ENCODE measurements around the gene PSMF1. TPM values are rescaled to one million over a fixed set of nuclear protein-coding genes. Genes with fewer than 3 reads are reported as not detected.
A peak's percentile ranks its signal among the peaks of the same experiment; 100 is the strongest.

The PSMF1 gene
- total and polyA plus RNA-seq, 9 of the 15 experiments (the other 6 are each of a cell fraction or from before 2014, with no cell fraction given) = 8.5 to 192 (median 33.2) TPM

- TF ChIP-seq NCOA1 (IDR thresholded peaks at IDR 0.05; ENCODE audit: low read depth) = no peak
- TF ChIP-seq ZNF512 (tag; IDR thresholded peaks at IDR 0.05) = no peak
- TF ChIP-seq ZFX (CRISPR knock-in tag; IDR thresholded peaks at IDR 0.05) = no peak
- TF ChIP-seq ZNF766 (CRISPR knock-in tag; conservative IDR thresholded peaks at IDR 0.05) = no peak; the same call in 1 of the 2 replicates
- TF ChIP-seq MBD1 (CRISPR knock-in tag; IDR thresholded peaks at IDR 0.05) = no peak
- no peak for TF ChIP-seq ZNF143 (CRISPR knock-in tag; IDR thresholded peaks at IDR 0.05)
- TF ChIP-seq SAP30 (IDR thresholded peaks at IDR 0.05; ENCODE audit: borderline replicate concordance, insufficient read depth, low read depth, low read length, poor library complexity, severe bottlenecking) = no peak
- 0 out of 2 replicates have a peak, but pooled peaks have one; percentile 30 for TF ChIP-seq TCFL5 (CRISPR knock-in tag; conservative IDR thresholded peaks at IDR 0.05)
- TF ChIP-seq YY1 (IDR thresholded peaks at IDR 0.05; ENCODE audit: borderline replicate concordance in 1 of 3, control insufficient read depth in 1 of 3, extremely low read depth in 1 of 3, insufficient read depth in 3 of 3, insufficient read length in 1 of 3, insufficient replicate concordance in 2 of 3, low read depth in 1 of 3, low read length in 2 of 3) = no peak
- no peak for TF ChIP-seq RBM17 (IDR thresholded peaks at IDR 0.05; ENCODE audit: borderline replicate concordance, low read depth, low read length)
- peak; percentile 81 for TF ChIP-seq PTTG1 (tag; IDR thresholded peaks at IDR 0.05; ENCODE audit: low read depth)
- TF ChIP-seq CC2D1A (IDR thresholded peaks at IDR 0.05) = no peak
- no peak for TF ChIP-seq FOXK1 (CRISPR knock-in tag; IDR thresholded peaks at IDR 0.05; ENCODE audit: borderline replicate concordance)
- TF ChIP-seq, protein P1, sequence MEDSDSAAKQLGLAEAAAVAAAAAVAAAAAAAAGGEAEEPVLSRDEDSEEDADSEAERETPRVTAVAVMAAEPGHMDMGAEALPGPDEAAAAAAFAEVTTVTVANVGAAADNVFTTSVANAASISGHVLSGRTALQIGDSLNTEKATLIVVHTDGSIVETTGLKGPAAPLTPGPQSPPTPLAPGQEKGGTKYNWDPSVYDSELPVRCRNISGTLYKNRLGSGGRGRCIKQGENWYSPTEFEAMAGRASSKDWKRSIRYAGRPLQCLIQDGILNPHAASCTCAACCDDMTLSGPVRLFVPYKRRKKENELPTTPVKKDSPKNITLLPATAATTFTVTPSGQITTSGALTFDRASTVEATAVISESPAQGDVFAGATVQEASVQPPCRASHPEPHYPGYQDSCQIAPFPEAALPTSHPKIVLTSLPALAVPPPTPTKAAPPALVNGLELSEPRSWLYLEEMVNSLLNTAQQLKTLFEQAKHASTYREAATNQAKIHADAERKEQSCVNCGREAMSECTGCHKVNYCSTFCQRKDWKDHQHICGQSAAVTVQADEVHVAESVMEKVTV (CRISPR knock-in tag; IDR thresholded peaks at IDR 0.05) = no peak
- no peak for TF ChIP-seq KAT7 (CRISPR knock-in tag; IDR thresholded peaks at IDR 0.05; ENCODE audit: borderline replicate concordance)
- no peak for TF ChIP-seq RBM15 (IDR thresholded peaks at IDR 0.05; ENCODE audit: insufficient read depth, low read length)
Observed at GRCh38 chr20:1214838-1215261, 96.4 kb downstream of the PSMF1 start (continued).
